ENCODE results near the gene GPA33.

Gene GPA33

GRCh38 chr1:167118188-167118587 lies 28.0 kb upstream of the GPA33 start:
- no peak overlapping the region for H3K4me3 ChIP-seq (ENCODE audit: low read depth, low read length)
- TF ChIP-seq, protein P1, sequence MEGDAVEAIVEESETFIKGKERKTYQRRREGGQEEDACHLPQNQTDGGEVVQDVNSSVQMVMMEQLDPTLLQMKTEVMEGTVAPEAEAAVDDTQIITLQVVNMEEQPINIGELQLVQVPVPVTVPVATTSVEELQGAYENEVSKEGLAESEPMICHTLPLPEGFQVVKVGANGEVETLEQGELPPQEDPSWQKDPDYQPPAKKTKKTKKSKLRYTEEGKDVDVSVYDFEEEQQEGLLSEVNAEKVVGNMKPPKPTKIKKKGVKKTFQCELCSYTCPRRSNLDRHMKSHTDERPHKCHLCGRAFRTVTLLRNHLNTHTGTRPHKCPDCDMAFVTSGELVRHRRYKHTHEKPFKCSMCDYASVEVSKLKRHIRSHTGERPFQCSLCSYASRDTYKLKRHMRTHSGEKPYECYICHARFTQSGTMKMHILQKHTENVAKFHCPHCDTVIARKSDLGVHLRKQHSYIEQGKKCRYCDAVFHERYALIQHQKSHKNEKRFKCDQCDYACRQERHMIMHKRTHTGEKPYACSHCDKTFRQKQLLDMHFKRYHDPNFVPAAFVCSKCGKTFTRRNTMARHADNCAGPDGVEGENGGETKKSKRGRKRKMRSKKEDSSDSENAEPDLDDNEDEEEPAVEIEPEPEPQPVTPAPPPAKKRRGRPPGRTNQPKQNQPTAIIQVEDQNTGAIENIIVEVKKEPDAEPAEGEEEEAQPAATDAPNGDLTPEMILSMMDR (IDR thresholded peaks at IDR 0.05; ENCODE audit: control insufficient read depth, extremely low read depth, insufficient read depth): no peak
- DNase-seq (ENCODE audit: low read depth): no peak

DNA sequence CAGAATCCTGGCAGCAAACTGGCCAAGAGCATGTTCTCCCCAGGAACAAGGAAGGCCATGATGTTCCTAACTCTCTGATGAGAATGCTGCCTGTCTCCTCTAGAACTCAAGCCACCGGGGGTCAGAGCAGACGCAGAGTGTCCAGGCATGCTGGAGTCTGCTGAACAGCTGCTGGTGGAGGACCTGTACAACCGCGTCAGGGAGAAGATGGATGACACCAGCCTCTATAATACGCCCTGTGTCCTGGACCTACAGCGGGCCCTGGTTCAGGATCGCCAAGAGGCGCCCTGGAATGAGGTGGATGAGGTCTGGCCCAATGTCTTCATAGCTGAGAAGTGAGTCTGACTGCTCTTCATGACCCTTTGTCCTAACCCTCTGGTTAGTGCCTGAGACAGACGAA lies 27.0 kb upstream of the GPA33 start:
- no peak for DNase-seq (ENCODE audit: low read depth)

GRCh38 chr1:167116174-167116573 lies 26.0 kb upstream of the GPA33 start:
- TF ChIP-seq, protein P1 (IDR thresholded peaks at IDR 0.05; ENCODE audit: control insufficient read depth, extremely low read depth, insufficient read depth): no peak
- H3K4me3 ChIP-seq (ENCODE audit: low read depth, low read length): no peak overlapping the region
- no peak for DNase-seq (ENCODE audit: low read depth)

More for the DNA sequence above, 27.0 kb upstream of the GPA33 start:
- H3K4me3 ChIP-seq (ENCODE audit: low read depth, low read length): no peak overlapping the region
- TF ChIP-seq, protein P1 (IDR thresholded peaks at IDR 0.05; ENCODE audit: control insufficient read depth, extremely low read depth, insufficient read depth): no peak

DNA sequence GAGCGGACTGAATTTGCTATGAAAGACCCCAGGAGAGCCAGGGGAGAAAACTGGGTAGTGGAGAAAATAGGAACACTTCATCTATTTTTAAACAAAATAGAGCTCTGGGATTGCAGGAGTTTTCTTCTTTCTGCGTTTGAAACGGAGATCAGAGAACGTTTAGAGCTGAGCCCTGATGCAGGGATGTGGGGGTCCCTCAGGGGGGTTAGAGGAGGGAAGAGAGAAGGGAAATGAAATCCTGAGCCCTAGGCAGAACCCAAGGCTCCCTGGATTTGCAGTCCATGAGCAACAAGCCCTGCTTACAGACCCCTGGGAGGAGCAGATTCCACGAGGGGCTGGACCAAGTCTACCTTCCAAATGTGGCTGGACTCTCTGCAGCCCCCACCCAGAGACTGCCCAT lies 25.5 kb upstream of the GPA33 start:
- no peak overlapping the region for H3K4me3 ChIP-seq (ENCODE audit: low read depth, low read length)
- TF ChIP-seq, protein P1 (IDR thresholded peaks at IDR 0.05; ENCODE audit: control insufficient read depth, extremely low read depth, insufficient read depth): no peak
- DNase-seq (ENCODE audit: low read depth): no peak

DNA sequence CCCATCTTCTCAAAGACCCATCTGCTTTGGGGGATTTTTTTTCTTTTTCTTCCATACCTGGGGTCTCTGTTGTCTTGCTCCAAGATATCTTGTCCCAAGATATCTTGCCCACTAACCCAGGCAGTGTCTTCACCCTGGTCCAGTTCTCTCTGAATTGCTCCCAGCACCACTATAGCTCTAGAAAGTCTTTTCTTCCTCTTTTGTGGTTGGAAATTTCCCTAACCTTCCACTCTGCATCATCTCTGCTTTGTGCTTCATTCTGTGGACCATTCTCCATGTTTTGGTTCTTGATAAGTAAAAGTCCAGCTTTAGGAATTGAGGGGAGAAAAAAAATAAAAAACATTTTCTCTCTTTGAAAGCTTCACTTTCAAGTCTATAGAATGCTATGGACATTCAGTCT lies 24.5 kb upstream of the GPA33 start:
- no peak for DNase-seq (ENCODE audit: low read depth)
- no peak overlapping the region for H3K4me3 ChIP-seq (ENCODE audit: low read depth, low read length)
- TF ChIP-seq, protein P1 (IDR thresholded peaks at IDR 0.05; ENCODE audit: control insufficient read depth, extremely low read depth, insufficient read depth): no peak

DNA sequence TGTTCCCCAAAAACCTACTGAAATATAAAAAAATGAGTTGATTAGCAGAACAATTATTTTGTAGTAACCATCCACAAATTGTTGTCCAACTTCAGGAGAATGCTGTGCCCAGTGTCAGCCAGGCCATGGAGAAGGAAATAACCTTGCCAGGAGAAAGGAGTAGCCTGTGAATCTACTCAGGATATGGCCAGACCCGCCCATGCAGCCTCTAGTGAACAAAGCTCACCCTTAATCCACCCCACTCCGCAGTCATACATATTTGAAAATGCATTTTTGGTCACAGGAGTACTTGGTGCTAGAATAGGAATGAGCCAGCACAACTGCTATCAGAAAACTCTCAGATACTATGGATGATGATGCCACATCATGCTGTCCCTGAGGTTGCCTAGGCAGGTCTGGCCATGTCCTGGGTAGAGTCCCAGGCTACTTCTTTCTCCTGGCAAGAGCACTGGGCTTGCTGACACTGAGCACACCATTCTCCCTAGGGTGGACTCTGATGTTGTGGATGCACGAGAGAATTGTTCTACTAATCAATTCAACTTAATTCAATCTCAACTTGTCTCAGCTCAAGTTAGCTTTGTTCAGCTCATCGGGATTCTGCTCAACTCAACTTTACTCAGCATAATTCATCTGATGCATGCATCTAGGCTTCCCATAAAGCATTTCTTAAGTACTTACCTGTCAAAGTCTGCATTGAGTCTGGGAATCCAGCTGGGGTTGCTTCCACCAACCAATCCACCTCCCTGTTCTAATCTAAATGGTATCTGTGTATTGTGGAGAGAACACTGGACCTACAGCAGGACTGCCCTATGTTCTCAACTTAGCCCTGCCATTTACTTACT lies 21.9 kb upstream of the GPA33 start:
- TF ChIP-seq, protein P1 (IDR thresholded peaks at IDR 0.05; ENCODE audit: control insufficient read depth, extremely low read depth, insufficient read depth): no peak

DNA sequence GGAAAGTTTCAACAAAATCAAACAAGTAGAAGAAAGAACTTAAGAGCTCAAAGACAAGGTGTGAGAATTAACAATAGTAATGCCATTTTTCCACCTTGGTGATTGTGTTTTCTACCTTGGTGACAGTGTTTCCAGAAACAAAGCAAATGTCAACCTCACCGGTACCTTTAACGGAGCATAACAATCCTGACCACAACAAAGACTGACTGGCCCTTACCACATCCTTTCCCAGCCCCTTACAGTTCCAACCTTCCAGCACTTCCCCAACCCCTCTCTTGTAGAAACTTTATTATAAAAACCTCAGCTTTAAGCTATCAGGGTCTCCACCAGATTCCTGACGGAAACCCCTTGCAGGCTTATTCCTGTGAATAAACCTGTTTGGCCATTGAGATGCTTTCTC lies 20.4 kb upstream of the GPA33 start:
- TF ChIP-seq, protein P1 (IDR thresholded peaks at IDR 0.05; ENCODE audit: control insufficient read depth, extremely low read depth, insufficient read depth): no peak
- DNase-seq (ENCODE audit: low read depth): no peak
- H3K4me3 ChIP-seq (ENCODE audit: low read depth, low read length): no peak overlapping the region

More for the DNA sequence above, 21.9 kb upstream of the GPA33 start:
- no peak for DNase-seq (ENCODE audit: low read depth)
- H3K4me3 ChIP-seq (ENCODE audit: low read depth, low read length): no peak overlapping the region

All from LNCaP clone FGC (cell line).